ENCODE results near the gene TMCC2. TPM values are rescaled to one million over a fixed set of nuclear protein-coding genes. Genes with fewer than 3 reads are reported as not detected.
A peak's percentile ranks its signal among the peaks of the same experiment; 100 is the strongest.

TMCC2 gene
- total RNA-seq, 1 experiment from 2014 or later: 2.7 TPM

DNA sequence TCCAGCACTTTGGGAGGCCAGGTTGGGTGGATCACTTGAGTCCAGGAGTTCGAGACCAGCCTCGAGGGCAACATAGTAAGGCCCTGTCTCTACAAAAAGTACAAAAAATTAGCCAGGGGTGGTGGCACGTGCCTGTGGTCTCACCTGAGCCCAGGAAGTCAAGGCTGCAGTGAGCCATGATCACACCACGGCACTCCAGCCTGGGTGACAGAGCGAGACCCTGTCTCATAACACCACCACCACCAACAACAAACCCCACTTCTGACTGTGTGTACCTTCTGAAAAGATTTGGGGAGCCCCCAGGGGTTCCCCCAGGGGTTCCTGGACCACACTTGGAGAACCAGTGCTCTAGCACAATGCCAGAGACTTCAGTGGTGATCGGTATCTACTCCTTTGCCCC lies 63.9 kb downstream of the TMCC2 start:
- no peaks in the 10 kb centered on the region for H3K9me3 ChIP-seq (ENCODE audit: control insufficient read depth in 1 of 2, insufficient read depth in 1 of 2, low read depth in 1 of 2, low read length in 2 of 2)
- POLR2A ChIA-PET: no interaction called here
- H3K4me3 ChIP-seq (replicated peaks in 1 of 2; ENCODE audit: low read depth in 1 of 2, low read length in 2 of 2): no peak overlapping the region
- TF ChIP-seq ELF1 (IDR thresholded peaks at IDR 0.05; ENCODE audit: borderline replicate concordance, low read depth) (no peak), POLR2AphosphoS5 (IDR thresholded peaks at IDR 0.05; ENCODE audit: low read depth, low read length) (no peak), CBX3 (IDR thresholded peaks at IDR 0.05; ENCODE audit: low read depth) (no peak), POLR2A (IDR thresholded peaks at IDR 0.05; ENCODE audit: borderline replicate concordance, extremely low read depth, insufficient read depth, insufficient read length) (no peak), ZFX (IDR thresholded peaks at IDR 0.05) (no peak), JUND (IDR thresholded peaks at IDR 0.05) (no peak)
- TF ChIP-seq, protein P1, sequence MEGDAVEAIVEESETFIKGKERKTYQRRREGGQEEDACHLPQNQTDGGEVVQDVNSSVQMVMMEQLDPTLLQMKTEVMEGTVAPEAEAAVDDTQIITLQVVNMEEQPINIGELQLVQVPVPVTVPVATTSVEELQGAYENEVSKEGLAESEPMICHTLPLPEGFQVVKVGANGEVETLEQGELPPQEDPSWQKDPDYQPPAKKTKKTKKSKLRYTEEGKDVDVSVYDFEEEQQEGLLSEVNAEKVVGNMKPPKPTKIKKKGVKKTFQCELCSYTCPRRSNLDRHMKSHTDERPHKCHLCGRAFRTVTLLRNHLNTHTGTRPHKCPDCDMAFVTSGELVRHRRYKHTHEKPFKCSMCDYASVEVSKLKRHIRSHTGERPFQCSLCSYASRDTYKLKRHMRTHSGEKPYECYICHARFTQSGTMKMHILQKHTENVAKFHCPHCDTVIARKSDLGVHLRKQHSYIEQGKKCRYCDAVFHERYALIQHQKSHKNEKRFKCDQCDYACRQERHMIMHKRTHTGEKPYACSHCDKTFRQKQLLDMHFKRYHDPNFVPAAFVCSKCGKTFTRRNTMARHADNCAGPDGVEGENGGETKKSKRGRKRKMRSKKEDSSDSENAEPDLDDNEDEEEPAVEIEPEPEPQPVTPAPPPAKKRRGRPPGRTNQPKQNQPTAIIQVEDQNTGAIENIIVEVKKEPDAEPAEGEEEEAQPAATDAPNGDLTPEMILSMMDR (IDR thresholded peaks at IDR 0.05 in 2 of 3, conservative IDR thresholded peaks at IDR 0.05 in 1 of 3; ENCODE audit: borderline replicate concordance in 1 of 3, insufficient read depth in 1 of 3, low read depth in 2 of 3, low read length in 2 of 3): no peak
- H3K27me3 ChIP-seq (ENCODE audit: insufficient read depth, low read length): no peaks in the 10 kb centered on the region
- no peak overlapping the region for H3K27ac ChIP-seq (ENCODE audit: low read depth, low read length)
- CTCF ChIA-PET: no interaction called here
- BruUV-seq (replicated peaks): no TSS peak
- H3K4me1 ChIP-seq (ENCODE audit: control insufficient read depth in 1 of 2, insufficient read depth in 2 of 2, low read length in 2 of 2): peaks cover 25 to 67% of the 10 kb centered on the region in 2 experiments
- H3K9me2 ChIP-seq (ENCODE audit: insufficient read depth): no peaks in the 10 kb centered on the region
- no peak overlapping the region for H3K9ac ChIP-seq (ENCODE audit: low read length)
- no peaks in the 10 kb centered on the region for H3K79me2 ChIP-seq (ENCODE audit: insufficient read depth, low read length)
- no peaks in the 10 kb centered on the region for H3K36me3 ChIP-seq (ENCODE audit: control insufficient read depth in 1 of 2, insufficient read depth in 2 of 2, low read length in 2 of 2)
- no peak overlapping the region for H2AFZ ChIP-seq (ENCODE audit: low read depth, low read length, poor library complexity, severe bottlenecking)
- no peaks in the 10 kb centered on the region for H4K20me1 ChIP-seq (ENCODE audit: insufficient read depth)
- no peak for ATAC-seq
- no peak overlapping the region for H3K4me2 ChIP-seq (ENCODE audit: low read length)
- intact Hi-C loops (cut with micrococcal nuclease): no loop called here
- DNase-seq (ENCODE audit: low read depth, low spot score): no peak
- RAD21 ChIA-PET (ENCODE audit: low non-redundant PET in 1 of 2, low total read pairs in 2 of 2, uncharacterized antibody in 2 of 2, unreplicated experiment in 2 of 2): no interaction called here

DNA sequence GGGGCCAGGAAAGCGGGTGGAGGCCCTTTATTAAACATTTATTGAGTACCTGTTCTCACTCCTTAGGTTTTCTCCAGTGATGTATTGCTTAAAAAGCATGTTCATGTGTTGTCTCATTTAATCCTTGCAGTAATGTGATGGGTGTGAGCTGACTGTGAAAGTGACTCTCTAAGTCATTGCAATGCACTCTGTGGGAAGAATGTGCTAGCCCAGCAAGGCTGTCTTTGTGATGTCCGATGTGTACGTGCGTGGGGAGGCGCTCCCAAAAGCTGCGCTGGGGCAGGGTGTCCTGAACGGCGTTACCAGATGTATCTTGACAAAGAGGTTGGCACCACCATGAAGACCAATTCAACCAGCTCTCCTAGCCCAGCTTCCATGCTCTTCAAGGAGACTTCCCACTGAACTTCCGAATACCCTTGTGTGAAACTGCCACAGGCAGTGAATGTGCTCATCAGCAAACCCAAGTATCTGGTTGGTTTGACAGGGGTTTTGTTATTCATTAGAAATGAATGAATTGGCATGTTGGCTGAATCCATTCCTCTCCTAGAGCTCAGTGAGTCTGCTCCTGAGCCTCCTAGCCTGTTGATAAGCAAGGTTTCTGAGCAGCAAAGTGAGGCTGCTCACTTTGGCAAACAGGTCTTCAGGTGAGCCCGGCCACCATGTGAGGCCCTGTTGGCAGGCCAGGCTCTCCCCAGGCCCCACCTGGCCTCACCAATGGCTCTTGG lies 65.8 kb downstream of the TMCC2 start:
- ChIA-PET RAD21 (ENCODE audit: low non-redundant PET in 1 of 2, low total read pairs in 2 of 2, uncharacterized antibody in 2 of 2, unreplicated experiment in 2 of 2) (no interaction called here), POLR2A (no interaction called here), CTCF (interaction anchor here (1.5 to 1.9 kb wide), 2 partner anchors 23 to 32 kb away, joined by 4 read pairs; no protein-coding TSS in a partner anchor)
- Histone ChIP-seq H3K9me3 (ENCODE audit: control insufficient read depth in 1 of 2, insufficient read depth in 1 of 2, low read depth in 1 of 2, low read length in 2 of 2) (no peaks in the 10 kb centered on the region), H3K4me1 (ENCODE audit: control insufficient read depth in 1 of 2, insufficient read depth in 2 of 2, low read length in 2 of 2) (peaks cover 35 to 67% of the 10 kb centered on the region in 2 experiments), H3K9me2 (ENCODE audit: insufficient read depth) (no peaks in the 10 kb centered on the region), H3K36me3 (ENCODE audit: control insufficient read depth in 1 of 2, insufficient read depth in 2 of 2, low read length in 2 of 2) (no peaks in the 10 kb centered on the region), H2AFZ (ENCODE audit: low read depth, low read length, poor library complexity, severe bottlenecking) (no peak overlapping the region), H3K27ac (ENCODE audit: low read depth, low read length) (peak overlapping the region; percentile 41), H3K79me2 (ENCODE audit: insufficient read depth, low read length) (no peaks in the 10 kb centered on the region), H3K27me3 (ENCODE audit: insufficient read depth, low read length) (no peaks in the 10 kb centered on the region), H4K20me1 (ENCODE audit: insufficient read depth) (no peaks in the 10 kb centered on the region), H3K9ac (ENCODE audit: low read length) (peak overlapping the region; percentile 51), H3K4me2 (ENCODE audit: low read length) (peak overlapping the region; percentile 74), H3K4me3 (replicated peaks in 1 of 2; ENCODE audit: low read depth in 1 of 2, low read length in 2 of 2) (peak overlapping the region in 1 of 2 experiments; percentile 38; a peak in 1 of 4 replicates)
- intact Hi-C loops (cut with micrococcal nuclease): no loop called here
- ATAC-seq: no peak
- no TSS peak for BruUV-seq (replicated peaks)
- TF ChIP-seq, protein P1 (IDR thresholded peaks at IDR 0.05 in 2 of 3, conservative IDR thresholded peaks at IDR 0.05 in 1 of 3; ENCODE audit: borderline replicate concordance in 1 of 3, insufficient read depth in 1 of 3, low read depth in 2 of 3, low read length in 2 of 3): no peak
- TF ChIP-seq POLR2A (IDR thresholded peaks at IDR 0.05; ENCODE audit: borderline replicate concordance, extremely low read depth, insufficient read depth, insufficient read length): no peak
- no peak for TF ChIP-seq TCF7L2 (IDR thresholded peaks at IDR 0.05; ENCODE audit: borderline replicate concordance, extremely low read depth, insufficient read depth, insufficient read length)
- TF ChIP-seq ELF1 (IDR thresholded peaks at IDR 0.05; ENCODE audit: borderline replicate concordance, low read depth): no peak
- no peak for DNase-seq (ENCODE audit: low read depth, low spot score)
